ENCODE measurements around the gene ICAM1. TPM values are rescaled to one million over a fixed set of nuclear protein-coding genes. Genes with fewer than 3 reads are reported as not detected.

The ICAM1 gene
- total and polyA plus RNA-seq, 10 of the 15 experiments (the other 5 are each of a cell fraction or from before 2014, with no cell fraction given) = 7.6 to 115 (median 60.2) TPM

- TF ChIP-seq DPF2 (IDR thresholded peaks at IDR 0.05) = 0 out of 2 replicates have a peak, but pooled peaks have one; percentile 18
- TF ChIP-seq ZBED1 (IDR thresholded peaks at IDR 0.05; ENCODE audit: borderline replicate concordance) = no peak
- no peak for TF ChIP-seq JUNB (IDR thresholded peaks at IDR 0.05)
- no peak for TF ChIP-seq SREBF1 (IDR thresholded peaks at IDR 0.05; ENCODE audit: low read length)
- TF ChIP-seq RCOR1 (conservative IDR thresholded peaks at IDR 0.05; ENCODE audit: low read depth, low read length) = no peak
- TF ChIP-seq SRF (IDR thresholded peaks at IDR 0.05; ENCODE audit: low read depth in 2 of 2, low read length in 2 of 2) = no peak
- TF ChIP-seq LARP7 (IDR thresholded peaks at IDR 0.05) = no peak
- no peak for TF ChIP-seq ZNF207 (IDR thresholded peaks at IDR 0.05; ENCODE audit: borderline replicate concordance)
- no peak for TF ChIP-seq GABPA (IDR thresholded peaks at IDR 0.05; ENCODE audit: low read depth)
- no peak for TF ChIP-seq PAX8 (IDR thresholded peaks at IDR 0.05)
- no peak for TF ChIP-seq TCF3 (IDR thresholded peaks at IDR 0.05; ENCODE audit: borderline replicate concordance, insufficient read depth, low read depth, low read length)
- no peak for TF ChIP-seq NRF1 (conservative IDR thresholded peaks at IDR 0.05; ENCODE audit: low read depth, low read length)
- TF ChIP-seq IKZF2 (IDR thresholded peaks at IDR 0.05) = no peak
- no peak for TF ChIP-seq SP1 (IDR thresholded peaks at IDR 0.05; ENCODE audit: low read depth, low read length)
- no peak for TF ChIP-seq MEF2A (IDR thresholded peaks at IDR 0.05; ENCODE audit: insufficient read depth, low read depth, low read length)
- no peak for TF ChIP-seq BRCA1 (IDR thresholded peaks at IDR 0.05; ENCODE audit: low read depth, low read length)
- TF ChIP-seq MXI1 (IDR thresholded peaks at IDR 0.05; ENCODE audit: low read depth, low read length) = no peak; the same call in 1 of the 2 replicates
- TF ChIP-seq CHD4 (IDR thresholded peaks at IDR 0.05) = no peak
- peak; percentile 95 to 99 for TF ChIP-seq BHLHE40 (IDR thresholded peaks at IDR 0.05; ENCODE audit: borderline replicate concordance in 1 of 2, low read depth in 2 of 2, low read length in 1 of 2)
- no peak for TF ChIP-seq FOS (IDR thresholded peaks at IDR 0.05; ENCODE audit: borderline replicate concordance, extremely low read depth, insufficient read length)
- TF ChIP-seq, protein P1, sequence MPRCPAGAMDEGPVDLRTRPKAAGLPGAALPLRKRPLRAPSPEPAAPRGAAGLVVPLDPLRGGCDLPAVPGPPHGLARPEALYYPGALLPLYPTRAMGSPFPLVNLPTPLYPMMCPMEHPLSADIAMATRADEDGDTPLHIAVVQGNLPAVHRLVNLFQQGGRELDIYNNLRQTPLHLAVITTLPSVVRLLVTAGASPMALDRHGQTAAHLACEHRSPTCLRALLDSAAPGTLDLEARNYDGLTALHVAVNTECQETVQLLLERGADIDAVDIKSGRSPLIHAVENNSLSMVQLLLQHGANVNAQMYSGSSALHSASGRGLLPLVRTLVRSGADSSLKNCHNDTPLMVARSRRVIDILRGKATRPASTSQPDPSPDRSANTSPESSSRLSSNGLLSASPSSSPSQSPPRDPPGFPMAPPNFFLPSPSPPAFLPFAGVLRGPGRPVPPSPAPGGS (IDR thresholded peaks at IDR 0.05; ENCODE audit: borderline replicate concordance, insufficient read depth, low read depth, low read length, poor library complexity, severe bottlenecking) = no peak
- TF ChIP-seq SMC3 (IDR thresholded peaks at IDR 0.05; ENCODE audit: borderline replicate concordance, low read length) = no peak
- no peak for TF ChIP-seq KAT2A (conservative IDR thresholded peaks at IDR 0.05; ENCODE audit: control insufficient read depth, low read depth, low read length)
- TF ChIP-seq POU2F2 (IDR thresholded peaks at IDR 0.05; ENCODE audit: borderline replicate concordance, low read depth, low read length) = no peak
- TF ChIP-seq KLF5 (IDR thresholded peaks at IDR 0.05; ENCODE audit: partially characterized antibody) = peak; percentile 18
- TF ChIP-seq PKNOX1 (IDR thresholded peaks at IDR 0.05) = no peak
- no peak for TF ChIP-seq STAT1 (conservative IDR thresholded peaks at IDR 0.05)
- TF ChIP-seq USF1 (IDR thresholded peaks at IDR 0.05; ENCODE audit: borderline replicate concordance, extremely low read length, insufficient read depth, low read depth, low read length) = peak; percentile 74
- TF ChIP-seq POLR2AphosphoS5 (IDR thresholded peaks at IDR 0.05; ENCODE audit: low read length) = no peak
- TF ChIP-seq KDM1A (IDR thresholded peaks at IDR 0.05; ENCODE audit: borderline replicate concordance) = no peak
- TF ChIP-seq SUPT20H (IDR thresholded peaks at IDR 0.05; ENCODE audit: borderline replicate concordance, control insufficient read depth, low read depth, low read length) = no peak
Observed at GRCh38 chr19:10289167-10289835, 18.4 kb downstream of the ICAM1 start (continued).

Measured in GM12878 (cell line).